Measurements from ENCODE around the gene LSM11. TPM values are rescaled to one million over a fixed set of nuclear protein-coding genes. Genes with fewer than 3 reads are reported as not detected.

LSM11 gene
- total RNA-seq: 3.6 and 3.7 TPM in 2 replicates

GRCh38 chr5:157743163-157744050, at the start of gene LSM11:
LSM11 (plus strand) TSS chr5:157743712; CDS start chr5:157743751, 39 bp downstream.

GRCh38 chr5:157731272-157732129, 12.0 kb upstream of the LSM11 start, which contains the start of gene THG1L:
THG1L (plus strand) TSS chr5:157731420; CDS start chr5:157731441, 21 bp downstream.

Other genes starting within 250 kb of the LSM11 start
- 11.4 and 16.4 TPM in 2 replicates for gene ADAM19, start 167.9 kb upstream of the LSM11 start, total RNA-seq
- not detected in 2 replicates for gene SOX30, start 91.3 kb upstream of the LSM11 start, total RNA-seq
- gene C5orf52, start 72.2 kb upstream of the LSM11 start, total RNA-seq: not detected in 2 replicates
- 4.2 and 9.0 TPM in 2 replicates for gene THG1L, start 12.3 kb upstream of the LSM11 start, total RNA-seq
- gene CLINT1, start 115.4 kb downstream of the LSM11 start, total RNA-seq: 57.3 and 64.4 TPM in 2 replicates

Data from cardiac atrium fibroblast (primary cell).